ENCODE data around the gene FAR2. TPM values are rescaled to one million over a fixed set of nuclear protein-coding genes. Genes with fewer than 3 reads are reported as not detected.
"Not testable (repeated sequence)": the region's sequence is repeated elsewhere in the genome, so short reads cannot be mapped to it uniquely, and the experiment has no call there.

Gene FAR2
- polyA plus RNA-seq, 1 of the 3 experiments (the other 2 are of a cell fraction), result 7.4 TPM

DNA sequence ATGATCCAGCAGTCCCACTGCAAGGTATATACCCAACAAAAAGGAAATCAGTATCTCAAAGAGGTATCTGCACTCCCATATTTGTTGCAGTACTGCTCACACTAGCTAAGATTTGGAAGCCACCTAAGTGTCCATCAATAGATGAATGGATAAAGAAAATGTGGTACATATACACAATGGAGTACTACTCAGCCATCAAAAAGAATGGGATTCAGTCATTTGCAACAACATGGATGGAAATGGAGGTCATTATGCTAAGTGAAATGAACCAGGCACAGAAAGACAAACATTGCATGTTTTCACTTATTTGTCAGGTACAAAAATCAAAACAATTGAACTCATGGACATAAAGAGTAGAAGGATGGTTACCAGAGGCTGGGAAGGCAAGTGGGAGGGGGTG lies 141.4 kb downstream of the FAR2 start:
- POLR2A ChIA-PET; H3K79me2 ChIP-seq (ENCODE audit: insufficient read depth); CTCF ChIA-PET; H3K4me2 ChIP-seq; H3K27ac ChIP-seq (ENCODE audit: low read depth in 2 of 2, low read length in 1 of 2); H3K4me1 ChIP-seq (ENCODE audit: control insufficient read depth in 1 of 2, insufficient read depth in 2 of 2, low read depth in 1 of 2, low read length in 1 of 2); H3K9me2 ChIP-seq; H4K20me1 ChIP-seq (ENCODE audit: insufficient read depth); H2AFZ ChIP-seq (ENCODE audit: low read depth); DNase-seq; H3K4me3 ChIP-seq (ENCODE audit: low read depth in 2 of 2, low read length in 1 of 2); H3K27me3 ChIP-seq (ENCODE audit: insufficient read depth); H3K36me3 ChIP-seq (replicated peaks in 1 of 2; ENCODE audit: control insufficient read depth in 1 of 2, insufficient read depth in 2 of 2, low read length in 1 of 2); H3K9me3 ChIP-seq; H3K9ac ChIP-seq: not testable (repeated sequence)
- peaks cover 12% of the 10 kb centered on the region for H3F3A ChIP-seq (replicated peaks; ENCODE audit: insufficient read depth)

- no peak for DNase-seq
- 86% methylated on average over 3 of the region's 3 CpGs for WGBS (ENCODE audit: low lambda C conversion rate)
- POLR2A ChIA-PET, result no interaction called here
Observed at GRCh38 chr12:29291226-29291625, 142.1 kb downstream of the FAR2 start.

More at GRCh38 chr12:29291226-29291625, 142.1 kb downstream of the FAR2 start:
- Histone ChIP-seq H3K36me3 (replicated peaks in 1 of 2; ENCODE audit: control insufficient read depth in 1 of 2, insufficient read depth in 2 of 2, low read length in 1 of 2) (peaks cover 0 to 3% of the 10 kb centered on the region in 2 experiments), H2AFZ (ENCODE audit: low read depth) (no peak overlapping the region), H3K27me3 (ENCODE audit: insufficient read depth) (no peaks in the 10 kb centered on the region), H3F3A (replicated peaks; ENCODE audit: insufficient read depth) (peaks cover 5% of the 10 kb centered on the region), H3K4me1 (ENCODE audit: control insufficient read depth in 1 of 2, insufficient read depth in 2 of 2, low read depth in 1 of 2, low read length in 1 of 2) (peaks cover 0 to 5% of the 10 kb centered on the region in 2 experiments; a peak in 1 of 4 replicates), H3K9me2 (no peaks in the 10 kb centered on the region), H4K20me1 (ENCODE audit: insufficient read depth) (no peaks in the 10 kb centered on the region), H3K4me3 (ENCODE audit: low read depth in 2 of 2, low read length in 1 of 2) (no peak overlapping the region), H3K9ac (no peak overlapping the region), H3K4me2 (no peak overlapping the region), H3K79me2 (ENCODE audit: insufficient read depth) (no peaks in the 10 kb centered on the region), H3K9me3 (no peaks in the 10 kb centered on the region), H3K27ac (ENCODE audit: low read depth in 2 of 2, low read length in 1 of 2) (no peak overlapping the region)
- CTCF ChIA-PET, result no interaction called here
- TF ChIP-seq SMC3 (IDR thresholded peaks at IDR 0.05; ENCODE audit: low read depth, low read length) (no peak), RXRA (IDR thresholded peaks at IDR 0.05; ENCODE audit: borderline replicate concordance, low read depth) (no peak), PBX3 (IDR thresholded peaks at IDR 0.05) (no peak), TCF12 (IDR thresholded peaks at IDR 0.05) (no peak), TEAD4 (IDR thresholded peaks at IDR 0.05; ENCODE audit: borderline replicate concordance, insufficient read depth) (no peak), POLR2AphosphoS5 (IDR thresholded peaks at IDR 0.05; ENCODE audit: low read depth, low read length) (no peak), GATA2 (CRISPR knock-in tag; IDR thresholded peaks at IDR 0.05) (no peak), USF1 (IDR thresholded peaks at IDR 0.05; ENCODE audit: borderline replicate concordance, low read depth) (no peak), USF2 (IDR thresholded peaks at IDR 0.05; ENCODE audit: borderline replicate concordance, low read depth, low read length) (no peak), YY1 (IDR thresholded peaks at IDR 0.05; ENCODE audit: low read depth) (no peak), ELF1 (IDR thresholded peaks at IDR 0.05) (no peak), NRF1 (IDR thresholded peaks at IDR 0.05; ENCODE audit: low read depth, low read length) (no peak), RFX5 (IDR thresholded peaks at IDR 0.05; ENCODE audit: low read length) (no peak), RCOR1 (IDR thresholded peaks at IDR 0.05; ENCODE audit: low read length) (no peak), JUND (IDR thresholded peaks at IDR 0.05) (no peak), EP300 (IDR thresholded peaks at IDR 0.05; ENCODE audit: borderline replicate concordance in 1 of 2, low read depth in 1 of 2, low read length in 1 of 2) (no peak)
